GM18511 (cell line): ENCODE measurements around the gene TAS2R40.
A peak's percentile ranks its signal among the peaks of the same experiment; 100 is the strongest.
"Not testable (repeated sequence)": the region's sequence is repeated elsewhere in the genome, so short reads cannot be mapped to it uniquely, and the experiment has no call there.

Source experiments
- ATAC-seq: cut with Tn5 transposase; IDR thresholded peaks from one replicate; pipeline ENCODE4 v1.9.1; 2021; ENCODE audit warnings: mild to moderate bottlenecking, moderate library complexity; ENCODE audit not compliant: unreplicated experiment

Gene TAS2R40

GRCh38 chr7:143221737-143222136 lies at the start of gene TAS2R40:
TSS of gene TAS2R40 (plus strand) at chr7:143222037. CDS start at chr7:143222079, 42 bp downstream.
- no peak for ATAC-seq

- ATAC-seq, result no peak
Measured at GRCh38 chr7:143172354-143172753, 49.5 kb upstream of the TAS2R40 start.

- no peak for ATAC-seq
Measured at GRCh38 chr7:143176128-143176527, 45.7 kb upstream of the TAS2R40 start.

GRCh38 chr7:143177374-143178119 lies 44.3 kb upstream of the TAS2R40 start:
- no peak for ATAC-seq

GRCh38 chr7:143180771-143181170 lies 41.1 kb upstream of the TAS2R40 start:
- ATAC-seq, result not testable (repeated sequence)

GRCh38 chr7:143181349-143181748 lies 40.5 kb upstream of the TAS2R40 start:
- no peak for ATAC-seq

- ATAC-seq, result no peak
Measured at GRCh38 chr7:143183024-143183423, 38.8 kb upstream of the TAS2R40 start, which contains the start of gene TAS2R39. TSS of gene TAS2R39 (plus strand) at chr7:143183419. CDS start at chr7:143183419, 0 bp downstream.

- no peak for ATAC-seq
Measured at GRCh38 chr7:143185551-143185950, 36.3 kb upstream of the TAS2R40 start.

GRCh38 chr7:143188994-143189393 lies 32.8 kb upstream of the TAS2R40 start:
- no peak for ATAC-seq

GRCh38 chr7:143193880-143194279 lies 28.0 kb upstream of the TAS2R40 start:
- ATAC-seq, result no peak

GRCh38 chr7:143199040-143199439 lies 22.8 kb upstream of the TAS2R40 start:
- peak; percentile 63 for ATAC-seq

GRCh38 chr7:143202161-143202560 lies 19.7 kb upstream of the TAS2R40 start:
- no peak for ATAC-seq

- ATAC-seq, result no peak
Measured at GRCh38 chr7:143203386-143203785, 18.5 kb upstream of the TAS2R40 start.

GRCh38 chr7:143205560-143206293 lies 16.1 kb upstream of the TAS2R40 start:
- ATAC-seq, result peak; percentile 93

- ATAC-seq, result no peak
Measured at GRCh38 chr7:143210541-143210940, 11.3 kb upstream of the TAS2R40 start.

- ATAC-seq, result not testable (repeated sequence)
Measured at GRCh38 chr7:143213478-143213877, 8.4 kb upstream of the TAS2R40 start.

GRCh38 chr7:143214789-143215679 lies 6.8 kb upstream of the TAS2R40 start:
- peak; percentile 93 for ATAC-seq

- no peak for ATAC-seq
Measured at GRCh38 chr7:143216151-143216550, 5.7 kb upstream of the TAS2R40 start.

GRCh38 chr7:143216686-143217085 lies 5.2 kb upstream of the TAS2R40 start:
- ATAC-seq, result no peak

- ATAC-seq, result no peak
Measured at GRCh38 chr7:143217806-143218205, 4.0 kb upstream of the TAS2R40 start.

GRCh38 chr7:143221286-143221685 lies 551 bp upstream of the TAS2R40 start:
- no peak for ATAC-seq
